Measurements from ENCODE around the gene CAMTA1.

The CAMTA1 gene

DNA sequence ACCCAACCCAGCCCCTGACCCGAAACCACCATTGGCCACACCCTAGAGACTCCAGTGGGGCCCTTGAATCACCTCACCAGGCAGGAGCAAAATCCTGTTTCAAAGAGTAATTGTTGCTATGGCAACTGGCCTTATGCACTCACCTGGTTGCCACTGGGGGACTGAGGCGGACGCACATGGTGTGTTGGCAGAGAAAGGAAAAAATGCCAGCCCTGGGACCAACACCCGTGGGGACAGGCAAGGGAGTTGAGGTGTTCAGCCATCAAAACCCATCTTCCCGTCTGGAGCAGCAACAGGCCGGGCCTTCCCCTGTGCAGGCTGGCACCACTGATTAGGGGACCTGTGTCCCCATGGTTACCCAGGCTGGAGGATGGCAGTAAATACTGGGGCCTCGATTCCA, 590.1 kb downstream of the CAMTA1 start:
- Histone ChIP-seq H3K27ac (ENCODE audit: low read length) (no peak overlapping the region), H3K4me3 (ENCODE audit: low read length) (no peak overlapping the region), H2AFZ (ENCODE audit: low read length) (no peak overlapping the region), H3K27me3 (replicated peaks; ENCODE audit: insufficient read depth, low read length) (peaks cover 94% of the 10 kb centered on the region), H3K9ac (ENCODE audit: low read length) (no peak overlapping the region), H3K4me2 (ENCODE audit: low read depth, low read length) (no peak overlapping the region), H4K20me1 (ENCODE audit: insufficient read depth, low read length) (no peaks in the 10 kb centered on the region), H3K9me3 (replicated peaks; ENCODE audit: insufficient read depth, low read length) (no peaks in the 10 kb centered on the region), H3K36me3 (replicated peaks; ENCODE audit: insufficient read depth, low read length) (no peaks in the 10 kb centered on the region), H3K9me2 (replicated peaks; ENCODE audit: insufficient read depth, low read length) (no peaks in the 10 kb centered on the region), H3K4me1 (ENCODE audit: low read length) (no peaks in the 10 kb centered on the region), H3K79me2 (ENCODE audit: low read length) (no peaks in the 10 kb centered on the region), H3F3A (ENCODE audit: insufficient read depth, low read length) (no peaks in the 10 kb centered on the region)
- no peak for DNase-seq
- no peak for TF ChIP-seq EZH2phosphoT487 (IDR thresholded peaks at IDR 0.05; ENCODE audit: low read length)
- TF ChIP-seq, protein P1, sequence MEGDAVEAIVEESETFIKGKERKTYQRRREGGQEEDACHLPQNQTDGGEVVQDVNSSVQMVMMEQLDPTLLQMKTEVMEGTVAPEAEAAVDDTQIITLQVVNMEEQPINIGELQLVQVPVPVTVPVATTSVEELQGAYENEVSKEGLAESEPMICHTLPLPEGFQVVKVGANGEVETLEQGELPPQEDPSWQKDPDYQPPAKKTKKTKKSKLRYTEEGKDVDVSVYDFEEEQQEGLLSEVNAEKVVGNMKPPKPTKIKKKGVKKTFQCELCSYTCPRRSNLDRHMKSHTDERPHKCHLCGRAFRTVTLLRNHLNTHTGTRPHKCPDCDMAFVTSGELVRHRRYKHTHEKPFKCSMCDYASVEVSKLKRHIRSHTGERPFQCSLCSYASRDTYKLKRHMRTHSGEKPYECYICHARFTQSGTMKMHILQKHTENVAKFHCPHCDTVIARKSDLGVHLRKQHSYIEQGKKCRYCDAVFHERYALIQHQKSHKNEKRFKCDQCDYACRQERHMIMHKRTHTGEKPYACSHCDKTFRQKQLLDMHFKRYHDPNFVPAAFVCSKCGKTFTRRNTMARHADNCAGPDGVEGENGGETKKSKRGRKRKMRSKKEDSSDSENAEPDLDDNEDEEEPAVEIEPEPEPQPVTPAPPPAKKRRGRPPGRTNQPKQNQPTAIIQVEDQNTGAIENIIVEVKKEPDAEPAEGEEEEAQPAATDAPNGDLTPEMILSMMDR (IDR thresholded peaks at IDR 0.05; ENCODE audit: low read length): no peak
- no peak for TF ChIP-seq EZH2 (optimal IDR thresholded peaks at IDR 0.05; ENCODE audit: low read depth, low read length)

GRCh38 chr1:7375781-7376660, 590.8 kb downstream of the CAMTA1 start:
- Histone ChIP-seq H3K4me3 (ENCODE audit: low read length) (no peak overlapping the region), H3K27me3 (replicated peaks; ENCODE audit: insufficient read depth, low read length) (peaks cover 95% of the 10 kb centered on the region), H4K20me1 (ENCODE audit: insufficient read depth, low read length) (no peaks in the 10 kb centered on the region), H3K36me3 (replicated peaks; ENCODE audit: insufficient read depth, low read length) (no peaks in the 10 kb centered on the region), H3K4me2 (ENCODE audit: low read depth, low read length) (no peak overlapping the region), H3K79me2 (ENCODE audit: low read length) (no peaks in the 10 kb centered on the region), H3K9me2 (replicated peaks; ENCODE audit: insufficient read depth, low read length) (no peaks in the 10 kb centered on the region), H3K9ac (ENCODE audit: low read length) (no peak overlapping the region), H3K27ac (ENCODE audit: low read length) (no peak overlapping the region), H2AFZ (ENCODE audit: low read length) (no peak overlapping the region), H3F3A (ENCODE audit: insufficient read depth, low read length) (no peaks in the 10 kb centered on the region), H3K4me1 (ENCODE audit: low read length) (no peaks in the 10 kb centered on the region), H3K9me3 (replicated peaks; ENCODE audit: insufficient read depth, low read length) (no peaks in the 10 kb centered on the region)
- TF ChIP-seq EZH2phosphoT487 (IDR thresholded peaks at IDR 0.05; ENCODE audit: low read length): no peak
- TF ChIP-seq, protein P1 (IDR thresholded peaks at IDR 0.05; ENCODE audit: low read length): no peak
- no peak for TF ChIP-seq EZH2 (optimal IDR thresholded peaks at IDR 0.05; ENCODE audit: low read depth, low read length)
- DNase-seq: no peak

- Histone ChIP-seq H3K4me1 (ENCODE audit: low read length) (no peaks in the 10 kb centered on the region), H3K27me3 (replicated peaks; ENCODE audit: insufficient read depth, low read length) (peaks cover 91% of the 10 kb centered on the region), H3K4me3 (ENCODE audit: low read length) (no peak overlapping the region), H3K79me2 (ENCODE audit: low read length) (no peaks in the 10 kb centered on the region), H3K9ac (ENCODE audit: low read length) (no peak overlapping the region), H4K20me1 (ENCODE audit: insufficient read depth, low read length) (no peaks in the 10 kb centered on the region), H3K9me3 (replicated peaks; ENCODE audit: insufficient read depth, low read length) (no peaks in the 10 kb centered on the region), H2AFZ (ENCODE audit: low read length) (no peak overlapping the region), H3K27ac (ENCODE audit: low read length) (no peak overlapping the region), H3K36me3 (replicated peaks; ENCODE audit: insufficient read depth, low read length) (no peaks in the 10 kb centered on the region), H3K4me2 (ENCODE audit: low read depth, low read length) (no peak overlapping the region), H3F3A (ENCODE audit: insufficient read depth, low read length) (no peaks in the 10 kb centered on the region), H3K9me2 (replicated peaks; ENCODE audit: insufficient read depth, low read length) (no peaks in the 10 kb centered on the region)
- TF ChIP-seq, protein P1 (IDR thresholded peaks at IDR 0.05; ENCODE audit: low read length): no peak
- TF ChIP-seq EZH2 (optimal IDR thresholded peaks at IDR 0.05; ENCODE audit: low read depth, low read length) (no peak), EZH2phosphoT487 (IDR thresholded peaks at IDR 0.05; ENCODE audit: low read length) (no peak)
- no peak for DNase-seq
Measured at GRCh38 chr1:7376676-7377075, 591.4 kb downstream of the CAMTA1 start.
